Measurements from ENCODE around the gene ANKRD16. TPM values are rescaled to one million over a fixed set of nuclear protein-coding genes. Genes with fewer than 3 reads are reported as not detected.

ANKRD16 gene
- total and polyA plus RNA-seq, 2 of the 13 experiments (the other 11 are each of a cell fraction or from before 2014, with no cell fraction given): 8.0 to 11.4 TPM

- TF ChIP-seq, protein P1, sequence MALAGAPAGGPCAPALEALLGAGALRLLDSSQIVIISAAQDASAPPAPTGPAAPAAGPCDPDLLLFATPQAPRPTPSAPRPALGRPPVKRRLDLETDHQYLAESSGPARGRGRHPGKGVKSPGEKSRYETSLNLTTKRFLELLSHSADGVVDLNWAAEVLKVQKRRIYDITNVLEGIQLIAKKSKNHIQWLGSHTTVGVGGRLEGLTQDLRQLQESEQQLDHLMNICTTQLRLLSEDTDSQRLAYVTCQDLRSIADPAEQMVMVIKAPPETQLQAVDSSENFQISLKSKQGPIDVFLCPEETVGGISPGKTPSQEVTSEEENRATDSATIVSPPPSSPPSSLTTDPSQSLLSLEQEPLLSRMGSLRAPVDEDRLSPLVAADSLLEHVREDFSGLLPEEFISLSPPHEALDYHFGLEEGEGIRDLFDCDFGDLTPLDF (CRISPR knock-in tag; IDR thresholded peaks at IDR 0.05): peak; percentile 92
- TF ChIP-seq HINFP (CRISPR knock-in tag; IDR thresholded peaks at IDR 0.05; ENCODE audit: low read depth) (peak; percentile 51; the same call in 1 of the 2 replicates), DR1 (CRISPR knock-in tag; IDR thresholded peaks at IDR 0.05) (peak; percentile 66), ZNF260 (CRISPR knock-in tag; IDR thresholded peaks at IDR 0.05; ENCODE audit: borderline replicate concordance, low read depth) (no peak), ARID5B (CRISPR knock-in tag; IDR thresholded peaks at IDR 0.05) (peak; percentile 83), CAMTA2 (CRISPR knock-in tag; IDR thresholded peaks at IDR 0.05; ENCODE audit: borderline replicate concordance) (peak; percentile 44; the same call in 1 of the 2 replicates), ZNF792 (CRISPR knock-in tag; IDR thresholded peaks at IDR 0.05) (peak; percentile 84; the same call in 1 of the 2 replicates), FOXC1 (CRISPR knock-in tag; IDR thresholded peaks at IDR 0.05; ENCODE audit: borderline replicate concordance) (peak; percentile 98), ZNF253 (CRISPR knock-in tag; IDR thresholded peaks at IDR 0.05; ENCODE audit: borderline replicate concordance) (peak; percentile 98), SP1 (IDR thresholded peaks at IDR 0.05) (peak; percentile 77), SP1 (CRISPR knock-in tag; IDR thresholded peaks at IDR 0.05) (no peak; the same call in none of the 2 replicates), KDM3A (CRISPR knock-in tag; IDR thresholded peaks at IDR 0.05; ENCODE audit: low read depth) (peak; percentile 75; the same call in 1 of the 2 replicates), HNRNPL (IDR thresholded peaks at IDR 0.05; ENCODE audit: low read depth, low read length) (0 out of 2 replicates have a peak, but pooled peaks have one; percentile 15), ATF1 (CRISPR knock-in tag; IDR thresholded peaks at IDR 0.05) (no peak), ERF (CRISPR knock-in tag; IDR thresholded peaks at IDR 0.05) (peak; percentile 96), ZNF678 (CRISPR knock-in tag; IDR thresholded peaks at IDR 0.05) (no peak), THAP11 (CRISPR knock-in tag; IDR thresholded peaks at IDR 0.05) (peak; percentile 89), ZNF30 (CRISPR knock-in tag; IDR thresholded peaks at IDR 0.05) (peak; percentile 86; the same call in 1 of the 2 replicates)
- TF ChIP-seq, protein P2, sequence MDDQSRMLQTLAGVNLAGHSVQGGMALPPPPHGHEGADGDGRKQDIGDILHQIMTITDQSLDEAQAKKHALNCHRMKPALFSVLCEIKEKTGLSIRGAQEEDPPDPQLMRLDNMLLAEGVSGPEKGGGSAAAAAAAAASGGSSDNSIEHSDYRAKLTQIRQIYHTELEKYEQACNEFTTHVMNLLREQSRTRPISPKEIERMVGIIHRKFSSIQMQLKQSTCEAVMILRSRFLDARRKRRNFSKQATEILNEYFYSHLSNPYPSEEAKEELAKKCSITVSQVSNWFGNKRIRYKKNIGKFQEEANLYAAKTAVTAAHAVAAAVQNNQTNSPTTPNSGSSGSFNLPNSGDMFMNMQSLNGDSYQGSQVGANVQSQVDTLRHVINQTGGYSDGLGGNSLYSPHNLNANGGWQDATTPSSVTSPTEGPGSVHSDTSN (CRISPR knock-in tag; IDR thresholded peaks at IDR 0.05; ENCODE audit: borderline replicate concordance): 0 out of 2 replicates have a peak, but pooled peaks have one; percentile 10
- TF ChIP-seq, protein P3, sequence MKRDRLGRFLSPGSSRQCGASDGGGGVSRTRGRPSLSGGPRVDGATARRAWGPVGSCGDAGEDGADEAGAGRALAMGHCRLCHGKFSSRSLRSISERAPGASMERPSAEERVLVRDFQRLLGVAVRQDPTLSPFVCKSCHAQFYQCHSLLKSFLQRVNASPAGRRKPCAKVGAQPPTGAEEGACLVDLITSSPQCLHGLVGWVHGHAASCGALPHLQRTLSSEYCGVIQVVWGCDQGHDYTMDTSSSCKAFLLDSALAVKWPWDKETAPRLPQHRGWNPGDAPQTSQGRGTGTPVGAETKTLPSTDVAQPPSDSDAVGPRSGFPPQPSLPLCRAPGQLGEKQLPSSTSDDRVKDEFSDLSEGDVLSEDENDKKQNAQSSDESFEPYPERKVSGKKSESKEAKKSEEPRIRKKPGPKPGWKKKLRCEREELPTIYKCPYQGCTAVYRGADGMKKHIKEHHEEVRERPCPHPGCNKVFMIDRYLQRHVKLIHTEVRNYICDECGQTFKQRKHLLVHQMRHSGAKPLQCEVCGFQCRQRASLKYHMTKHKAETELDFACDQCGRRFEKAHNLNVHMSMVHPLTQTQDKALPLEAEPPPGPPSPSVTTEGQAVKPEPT (CRISPR knock-in tag; IDR thresholded peaks at IDR 0.05; ENCODE audit: low read depth): peak; percentile 96
Observed at GRCh38 chr10:5813341-5814109, 76.2 kb downstream of the ANKRD16 start, which contains the start of gene GDI2 (continued).
